Islet of Langerhans (tissue), 1 donor: ENCODE data around the gene ADGRL2.
A peak's percentile ranks its signal among the peaks of the same experiment; 100 is the strongest.

Experiments
- FAIRE-seq: peaks from one replicate; lab custom pipeline; 2011; peaks lifted over from hg19 to GRCh38; lab: Jason Lieb, UNC

The ADGRL2 gene

DNA sequence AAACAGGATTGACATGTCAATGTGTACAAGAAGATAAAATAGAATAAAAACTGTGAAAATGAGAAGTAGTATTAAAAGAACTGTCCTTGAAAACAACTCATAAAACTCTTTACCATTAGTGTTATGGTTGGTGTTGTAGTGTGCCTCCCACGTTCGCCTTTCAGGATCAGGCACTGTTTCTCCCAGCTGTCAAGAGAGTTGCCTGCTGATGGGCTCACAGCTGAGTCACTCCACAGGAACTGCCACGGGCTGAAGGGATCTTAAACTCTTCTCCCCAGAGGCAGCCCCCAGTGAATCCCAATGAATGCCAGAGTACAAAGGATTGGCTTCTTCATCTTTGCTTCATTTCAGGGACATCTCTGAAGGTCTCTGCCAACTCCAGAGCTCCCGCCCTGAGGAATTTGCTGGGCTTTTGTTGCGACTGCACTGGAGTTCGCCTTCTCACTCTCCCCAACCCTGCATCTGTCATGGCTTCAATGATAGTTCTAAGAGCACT is 119.6 kb downstream of the ADGRL2 start:
- no peak for FAIRE-seq

DNA sequence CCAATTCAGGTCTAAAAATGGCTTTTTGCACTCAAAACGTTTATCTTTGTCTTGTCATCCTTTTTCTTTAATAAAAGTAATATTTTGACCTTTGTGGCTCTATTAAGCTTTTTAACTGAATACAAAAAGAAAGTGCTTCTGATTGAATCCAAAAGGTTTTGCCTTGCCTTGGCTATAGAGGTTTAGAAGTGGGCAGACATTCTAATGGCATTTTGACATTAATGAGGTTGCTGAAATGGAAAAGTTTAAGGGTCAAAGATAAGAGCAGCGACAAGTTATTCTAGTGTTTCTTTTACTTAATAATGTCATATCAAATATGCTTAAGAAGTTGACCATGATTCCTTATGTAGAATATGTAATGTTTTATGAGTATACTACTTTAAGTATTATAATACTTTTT is 120.2 kb downstream of the ADGRL2 start:
- FAIRE-seq, result no peak

DNA sequence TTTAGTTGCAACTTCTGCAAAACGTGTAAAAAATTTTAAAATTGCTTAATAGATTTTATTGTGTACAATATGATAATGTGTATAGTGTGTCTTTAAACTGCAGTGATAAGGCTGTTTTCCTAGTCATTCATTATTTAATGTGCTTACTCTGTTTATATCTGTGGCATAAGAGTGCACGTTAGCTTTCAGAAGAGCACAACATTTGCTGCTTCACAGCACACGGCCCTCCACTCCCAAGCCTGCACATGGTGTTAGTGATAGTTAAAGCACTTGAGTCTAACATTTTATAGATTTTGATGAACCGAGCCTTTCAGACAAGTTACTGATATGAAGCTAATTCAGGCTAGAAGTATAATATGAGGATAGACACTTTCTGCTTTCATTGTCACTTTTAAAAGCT is 120.6 kb downstream of the ADGRL2 start:
- FAIRE-seq, result no peak

DNA sequence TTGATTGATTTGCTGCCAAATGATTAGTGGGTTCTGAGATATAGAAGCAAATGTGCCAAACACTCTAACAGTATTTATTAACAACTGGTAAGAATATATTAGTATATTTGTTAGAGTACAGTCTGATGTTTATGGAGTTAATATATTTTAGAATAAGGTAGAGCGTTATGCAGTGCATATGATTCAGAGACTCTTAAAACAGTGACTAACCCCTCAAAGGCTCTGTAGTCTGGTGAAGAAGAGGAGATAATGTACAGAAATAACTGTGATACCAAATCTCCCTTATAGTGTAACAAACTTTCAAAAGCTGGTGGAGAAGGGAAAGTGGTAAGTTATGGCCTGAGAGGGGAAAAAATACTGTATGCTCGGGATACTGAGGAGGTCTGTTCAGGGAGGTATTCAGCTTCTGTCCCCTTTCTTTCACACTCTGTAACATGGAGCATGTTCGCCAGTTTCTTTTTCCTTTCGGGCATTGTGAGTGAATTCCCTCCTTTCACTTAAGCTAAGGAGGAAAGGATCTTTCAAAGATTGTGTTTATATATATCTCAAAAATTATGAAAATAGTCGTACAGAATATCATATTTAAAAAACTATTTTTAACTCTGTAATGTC is 121.2 kb downstream of the ADGRL2 start:
- no peak for FAIRE-seq

- FAIRE-seq, result no peak
Measured at GRCh38 chr1:81922955-81923354, 122.2 kb downstream of the ADGRL2 start.

- no peak for FAIRE-seq
Measured at GRCh38 chr1:81929106-81929505, 128.4 kb downstream of the ADGRL2 start.

GRCh38 chr1:81936853-81937252 is 136.1 kb downstream of the ADGRL2 start:
- no peak for FAIRE-seq

DNA sequence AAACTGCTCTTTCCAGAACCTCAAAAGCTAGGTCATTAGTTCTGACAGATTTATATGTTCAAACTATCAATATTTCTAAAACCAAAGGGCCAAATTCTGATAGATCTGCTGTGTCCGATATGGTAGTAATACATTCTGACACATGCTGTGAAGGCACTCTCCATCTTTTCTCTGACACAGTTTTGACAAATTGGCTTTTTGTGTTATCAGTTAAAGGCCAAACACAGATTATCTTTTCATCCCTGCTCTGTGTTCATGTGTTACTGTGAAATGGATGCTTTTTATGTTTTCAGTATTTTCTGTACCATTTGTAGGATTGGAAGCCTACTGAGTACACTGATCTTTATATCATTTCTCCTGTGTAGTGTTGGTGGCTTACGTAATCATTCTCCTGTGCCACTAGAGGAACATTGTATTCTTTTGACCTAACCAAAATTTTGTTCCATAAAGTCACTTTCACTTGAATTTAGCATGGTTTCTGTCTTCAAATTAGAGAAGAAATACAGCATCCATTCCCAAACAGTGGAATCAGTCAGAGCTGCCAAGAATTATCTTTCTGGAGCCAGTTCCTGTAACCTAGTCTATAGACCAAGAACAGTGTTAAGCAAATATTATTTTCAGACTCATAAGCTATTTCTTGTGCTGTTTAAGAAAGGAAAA is 137.2 kb downstream of the ADGRL2 start:
- no peak for FAIRE-seq

DNA sequence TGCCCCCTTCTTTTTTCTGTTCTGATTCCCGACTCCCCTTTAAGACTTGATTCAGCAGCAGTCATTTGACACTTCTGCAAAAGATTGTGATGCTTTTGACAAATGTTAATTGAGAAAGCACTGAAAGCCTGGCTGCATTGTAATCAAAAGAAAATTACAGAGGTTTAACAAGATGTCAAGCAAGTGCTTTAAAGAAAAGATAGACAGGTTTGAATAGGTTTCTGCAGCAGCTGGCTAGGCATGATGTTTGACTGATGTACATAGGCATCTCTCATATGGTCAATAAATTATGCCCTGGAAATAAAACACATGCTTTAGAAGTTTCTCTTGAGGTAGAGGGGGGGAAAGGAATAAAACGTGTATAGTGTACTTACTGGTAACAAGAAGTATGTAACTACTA is 147.8 kb downstream of the ADGRL2 start:
- no peak for FAIRE-seq

GRCh38 chr1:81949421-81949820 is 148.7 kb downstream of the ADGRL2 start:
- peak; percentile 64 for FAIRE-seq

GRCh38 chr1:81950037-81950436 is 149.3 kb downstream of the ADGRL2 start:
- FAIRE-seq, result no peak

DNA sequence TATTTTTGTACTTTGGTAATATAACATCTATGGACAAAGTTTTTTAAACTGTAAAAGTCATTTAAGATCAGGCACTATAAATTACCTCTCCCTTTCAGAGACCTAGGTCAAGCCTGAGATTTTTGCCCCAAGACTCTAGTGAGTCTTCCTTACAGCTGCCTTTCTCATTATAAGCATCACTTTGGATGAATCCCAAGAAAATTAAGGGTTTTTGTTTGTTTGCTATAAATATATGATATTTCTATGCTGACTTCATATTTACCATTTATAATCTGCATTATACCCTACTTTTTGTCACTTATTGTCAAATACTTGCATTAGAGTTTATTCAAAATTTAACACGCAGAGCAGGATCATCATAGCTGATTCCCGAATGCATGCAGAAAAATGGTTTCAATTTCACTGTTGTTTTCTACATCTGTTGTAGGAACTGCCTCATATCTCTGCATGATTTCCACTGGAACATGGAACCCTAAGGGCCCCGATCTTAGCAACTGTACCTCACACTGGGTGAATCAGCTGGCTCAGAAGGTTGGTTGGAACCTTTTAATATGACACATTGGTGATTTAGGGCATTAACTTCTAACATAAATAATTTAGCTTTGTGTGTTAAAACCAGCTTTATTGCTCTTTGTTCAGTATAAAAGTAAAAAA is 150.0 kb downstream of the ADGRL2 start:
- FAIRE-seq, result no peak

- FAIRE-seq, result no peak
Measured at GRCh38 chr1:81954534-81955020, 153.8 kb downstream of the ADGRL2 start.

GRCh38 chr1:81967951-81968350 is 167.2 kb downstream of the ADGRL2 start:
- peak; percentile 38 for FAIRE-seq

- no peak for FAIRE-seq
Measured at GRCh38 chr1:81970416-81970815, 169.7 kb downstream of the ADGRL2 start.

DNA sequence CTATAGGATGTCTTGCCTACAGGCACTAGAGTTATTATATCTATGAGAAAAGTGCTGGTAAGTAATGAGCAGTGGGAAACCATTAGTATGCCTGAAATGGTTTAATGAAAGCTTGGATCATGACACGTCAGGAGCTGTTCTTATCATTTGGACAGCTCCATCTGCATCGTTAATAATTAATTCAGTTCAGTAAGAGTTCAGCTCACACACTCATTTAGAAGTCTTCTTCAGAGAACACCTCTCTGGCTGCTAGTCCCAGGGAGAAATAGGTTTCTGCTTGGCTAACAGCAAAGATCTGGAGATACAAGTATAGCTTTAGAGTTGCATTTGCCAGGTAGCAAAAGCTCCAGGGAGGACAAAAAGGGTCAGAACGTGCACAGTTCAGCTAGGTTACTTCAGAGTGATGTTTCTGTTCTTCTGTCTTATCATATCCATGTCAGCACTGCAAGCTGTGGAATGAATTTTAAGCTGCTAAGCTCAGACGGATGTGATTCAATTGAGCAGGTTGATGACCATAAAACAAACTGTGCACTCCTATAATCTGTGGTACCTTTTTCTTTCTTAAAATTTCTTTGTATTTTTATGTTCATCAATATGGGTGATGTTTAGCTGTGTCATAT is 173.6 kb downstream of the ADGRL2 start:
- no peak for FAIRE-seq

DNA sequence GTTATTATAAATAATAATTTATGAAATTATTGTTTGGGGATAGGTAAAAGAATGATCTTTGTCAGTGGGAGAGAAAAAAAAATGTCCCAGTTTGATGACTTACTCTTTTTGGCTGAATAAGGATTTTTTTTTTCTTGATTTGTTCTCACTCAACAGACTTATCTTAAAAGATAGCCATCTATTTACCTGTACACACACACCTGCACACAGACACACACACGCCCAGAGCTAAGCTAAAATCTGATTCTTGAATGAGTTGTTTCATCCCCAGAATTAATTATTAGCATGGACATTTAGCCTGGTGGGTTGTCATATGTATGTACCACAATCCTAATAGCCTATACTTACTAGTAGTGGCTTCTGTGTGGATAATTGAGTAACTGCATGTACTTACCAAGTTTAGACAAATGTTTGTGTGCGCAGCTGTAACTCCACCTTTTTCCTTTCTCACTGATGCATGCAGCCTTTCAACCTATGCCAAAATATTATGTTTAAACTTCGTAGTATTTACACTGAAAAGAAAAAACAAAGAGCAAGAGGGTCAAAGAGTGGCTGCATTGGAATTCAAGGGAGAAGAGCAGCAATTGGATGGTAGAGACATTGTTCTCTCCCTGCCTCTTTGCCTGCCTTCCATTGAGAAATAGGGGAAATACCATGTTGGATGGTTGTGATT is 174.3 kb downstream of the ADGRL2 start:
- FAIRE-seq, result no peak

DNA sequence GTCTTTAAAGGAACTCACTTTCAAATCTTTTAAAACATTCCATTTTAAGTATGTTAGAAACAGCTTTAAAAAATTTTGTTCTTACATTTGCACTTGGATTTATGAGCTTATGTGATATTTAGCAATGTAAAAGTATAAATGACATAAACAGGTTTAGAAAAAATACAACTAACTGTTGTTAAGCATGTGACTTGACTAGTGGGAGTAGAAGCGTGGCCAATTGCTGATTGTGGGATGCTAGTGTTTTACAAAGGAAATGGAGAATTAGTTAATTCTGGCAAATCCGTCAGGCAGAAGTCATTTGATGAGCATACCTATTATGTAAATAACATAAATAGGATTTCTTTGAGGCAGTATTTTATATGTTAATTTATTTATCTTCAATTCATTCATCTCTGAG is 175.8 kb downstream of the ADGRL2 start:
- FAIRE-seq, result no peak

GRCh38 chr1:81978945-81979344 is 178.2 kb downstream of the ADGRL2 start:
- no peak for FAIRE-seq

- FAIRE-seq, result no peak
Measured at GRCh38 chr1:81982523-81982922, 181.8 kb downstream of the ADGRL2 start.

GRCh38 chr1:81989524-81989923 is 188.8 kb downstream of the ADGRL2 start:
- FAIRE-seq, result no peak

DNA sequence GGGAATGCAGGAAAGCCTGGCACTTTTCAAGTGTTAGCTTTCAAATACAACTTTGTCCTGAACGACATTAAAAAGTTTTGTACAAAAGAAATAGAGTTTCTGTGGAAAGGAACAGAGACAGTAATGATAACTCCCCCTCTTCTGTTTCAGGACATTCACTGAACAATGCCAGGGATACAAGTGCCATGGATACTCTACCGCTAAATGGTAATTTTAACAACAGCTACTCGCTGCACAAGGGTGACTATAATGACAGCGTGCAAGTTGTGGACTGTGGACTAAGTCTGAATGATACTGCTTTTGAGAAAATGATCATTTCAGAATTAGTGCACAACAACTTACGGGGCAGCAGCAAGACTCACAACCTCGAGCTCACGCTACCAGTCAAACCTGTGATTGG is 189.5 kb downstream of the ADGRL2 start:
- no peak for FAIRE-seq
